GM18858 (cell line): ENCODE results near the gene DAP.

ENCODE experiments used
- ATAC-seq: cut with Tn5 transposase; IDR thresholded peaks from one replicate; pipeline ENCODE4 v1.9.1; 2021; ENCODE audit not compliant: unreplicated experiment

DAP gene

DNA sequence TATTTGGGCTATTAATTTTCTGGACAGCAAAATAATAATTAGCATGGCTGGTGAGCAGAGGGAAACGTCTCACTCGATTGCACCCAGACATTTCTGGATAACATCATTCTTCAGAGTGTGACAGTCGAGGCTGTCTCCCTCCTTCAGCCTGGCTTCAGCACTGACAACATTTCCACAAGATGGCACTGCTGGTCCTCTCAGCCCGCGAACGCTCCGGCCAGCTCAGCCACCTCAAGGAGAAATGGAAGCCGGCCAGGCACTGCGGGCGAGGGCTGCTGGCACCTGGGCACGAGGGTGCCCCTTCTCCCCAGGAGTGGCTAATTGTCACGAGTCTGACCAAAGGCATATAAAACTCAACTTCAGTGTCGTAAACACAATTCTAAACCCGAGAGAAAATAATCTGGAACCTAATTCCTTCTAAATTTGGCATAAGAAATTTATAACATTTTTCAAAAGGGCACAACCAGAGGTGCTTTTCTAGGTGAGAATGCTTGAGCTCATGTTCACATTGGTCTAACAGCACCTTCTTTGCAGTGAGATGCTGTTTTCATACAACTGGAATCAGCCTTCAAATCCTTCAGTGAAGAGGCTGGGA lies 65.9 kb downstream of the DAP start:
- peak; percentile 32 for ATAC-seq

DNA sequence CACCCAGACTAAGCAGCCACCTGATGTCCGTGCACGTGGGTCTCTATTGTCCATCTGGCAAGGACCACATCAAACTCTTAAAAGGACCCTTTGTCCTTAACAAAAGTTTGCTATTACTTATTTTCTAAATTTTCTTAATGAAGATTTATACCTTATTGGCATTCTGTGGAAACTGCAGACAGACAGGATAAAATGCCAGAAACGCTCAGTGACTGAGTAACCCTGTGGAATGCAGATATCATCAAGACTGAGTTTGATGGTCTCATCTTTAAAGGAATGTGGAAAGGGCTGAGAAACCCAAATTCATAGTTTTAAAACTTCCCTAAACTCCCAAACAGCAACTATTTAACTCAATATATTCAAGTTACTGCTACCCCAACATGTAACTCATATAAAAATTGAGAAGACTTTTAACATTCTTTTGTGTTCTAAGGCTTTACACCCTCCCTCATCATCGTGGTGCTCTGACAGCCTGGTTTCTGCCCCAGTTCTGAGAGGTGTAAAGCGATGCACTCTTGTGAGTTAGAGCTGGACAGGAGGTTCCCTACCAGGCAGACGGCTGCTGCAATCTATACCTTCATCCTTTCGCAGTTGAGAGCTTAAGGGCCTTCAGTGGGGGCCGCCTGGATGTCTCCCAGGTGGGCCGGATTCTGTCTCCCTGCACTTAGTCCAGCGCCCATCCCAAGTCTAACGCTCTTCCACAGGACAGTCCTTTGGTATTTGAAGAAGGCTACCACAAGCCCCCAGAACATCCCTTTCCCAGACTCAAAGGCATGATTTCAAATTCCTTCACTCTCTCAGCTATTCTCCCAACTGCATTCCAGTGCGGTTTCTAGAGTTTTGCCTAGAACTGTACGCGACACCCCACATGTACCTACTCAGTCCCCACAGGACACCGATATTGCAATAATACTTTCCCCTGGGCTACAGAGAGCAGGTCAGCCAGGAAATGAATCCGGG lies 68.9 kb downstream of the DAP start:
- no peak for ATAC-seq

DNA sequence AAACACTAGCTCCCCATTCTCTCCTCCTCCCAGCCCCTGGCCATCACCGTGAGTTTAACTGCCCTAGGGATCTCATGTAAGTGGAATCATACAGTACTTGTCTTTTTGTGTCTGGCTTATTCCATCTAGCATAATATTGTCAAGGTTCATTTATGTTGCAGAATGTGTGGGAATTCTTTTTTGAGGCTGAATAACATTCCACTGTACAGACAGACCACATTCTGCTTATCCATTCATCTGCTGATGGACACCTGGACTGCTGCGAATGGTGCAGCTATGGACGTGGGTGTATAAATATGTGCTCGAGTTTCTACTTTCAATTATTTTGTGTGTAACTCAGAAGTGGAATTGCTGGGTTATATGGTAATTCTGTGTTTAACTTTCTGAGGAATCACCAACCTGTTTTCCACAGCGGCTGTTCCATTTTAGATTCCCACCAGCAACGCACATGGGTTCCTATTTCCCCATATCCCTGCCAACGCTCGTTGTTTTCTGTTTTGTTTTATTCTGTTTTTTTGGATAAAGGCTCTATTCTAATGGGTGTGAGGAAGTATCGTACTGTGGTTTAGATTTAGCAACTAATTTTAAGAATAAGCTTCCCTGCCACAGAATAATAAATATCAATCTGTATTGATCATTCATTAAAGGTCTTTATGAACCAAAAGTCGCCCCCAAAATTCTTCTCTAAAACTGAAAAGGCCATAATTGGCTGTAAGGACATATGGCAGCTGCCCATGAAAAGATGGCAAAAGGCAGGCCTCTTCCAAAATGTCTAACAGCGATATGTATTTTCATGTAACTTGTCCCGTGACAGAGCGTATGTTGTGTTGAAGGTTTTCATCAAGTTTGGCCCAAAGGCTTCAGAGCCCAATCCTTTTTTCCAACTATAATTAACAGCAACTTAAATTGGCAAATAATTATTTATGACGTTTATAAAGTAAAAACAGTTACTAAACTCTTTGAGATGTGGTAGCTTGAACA lies 70.3 kb downstream of the DAP start:
- no peak for ATAC-seq

DNA sequence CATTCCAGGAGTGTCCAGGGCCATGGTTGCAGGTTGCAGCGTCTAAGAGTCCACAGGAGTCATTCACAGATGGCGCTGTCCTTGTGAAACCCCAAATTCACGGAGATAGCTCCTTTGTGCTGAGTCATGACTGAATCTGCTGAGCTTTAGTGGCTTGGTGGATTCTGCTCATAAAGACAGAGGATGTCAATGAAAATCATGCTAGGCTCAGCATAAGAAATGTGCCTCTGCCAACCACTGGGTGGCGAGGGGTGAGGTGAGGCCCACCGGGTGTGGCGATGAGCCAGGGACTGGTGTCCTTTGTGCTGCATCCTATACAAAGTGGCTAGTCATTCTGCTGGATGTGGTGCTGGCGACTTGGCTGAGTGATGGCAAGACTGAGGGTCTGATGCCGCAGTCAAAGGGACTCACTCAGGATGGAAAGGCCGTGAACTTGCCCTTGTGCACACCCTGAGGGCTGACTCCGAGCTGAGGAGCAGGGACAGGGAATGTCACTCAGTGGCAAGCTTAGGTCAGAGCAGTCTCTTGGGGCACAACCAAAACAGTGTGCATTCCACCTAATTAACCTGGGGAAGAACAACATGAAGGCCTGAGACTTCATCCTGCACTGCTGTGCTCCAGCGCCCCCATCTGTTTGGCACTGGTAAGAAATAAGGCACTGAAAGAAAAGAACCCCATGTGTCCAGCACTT lies 71.5 kb downstream of the DAP start:
- ATAC-seq: no peak

DNA sequence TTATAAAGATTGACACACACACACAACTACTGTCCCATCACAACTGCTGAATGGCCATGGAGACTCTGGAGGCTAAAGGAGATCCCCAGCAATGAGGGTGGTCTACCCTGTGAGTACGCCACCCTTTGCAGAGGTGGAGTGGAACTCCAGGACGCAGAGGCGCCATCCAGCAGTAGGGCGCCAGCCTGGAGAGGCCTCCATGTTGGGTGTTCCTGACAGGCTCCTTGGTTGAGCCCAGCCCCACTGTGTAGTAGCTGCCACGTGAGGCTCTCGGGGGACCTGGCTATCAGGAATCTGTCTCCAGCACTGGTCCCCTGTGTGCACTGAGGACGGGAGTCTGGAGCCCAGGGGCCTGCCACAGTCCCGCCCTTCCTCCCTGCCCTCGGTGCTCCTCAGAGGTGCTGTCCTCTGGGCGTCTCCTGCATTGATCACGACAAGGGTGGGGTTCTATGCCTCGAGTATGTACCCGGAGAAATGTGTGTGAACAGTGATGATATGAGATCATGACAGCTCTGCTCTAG lies 72.3 kb downstream of the DAP start:
- ATAC-seq: no peak

DNA sequence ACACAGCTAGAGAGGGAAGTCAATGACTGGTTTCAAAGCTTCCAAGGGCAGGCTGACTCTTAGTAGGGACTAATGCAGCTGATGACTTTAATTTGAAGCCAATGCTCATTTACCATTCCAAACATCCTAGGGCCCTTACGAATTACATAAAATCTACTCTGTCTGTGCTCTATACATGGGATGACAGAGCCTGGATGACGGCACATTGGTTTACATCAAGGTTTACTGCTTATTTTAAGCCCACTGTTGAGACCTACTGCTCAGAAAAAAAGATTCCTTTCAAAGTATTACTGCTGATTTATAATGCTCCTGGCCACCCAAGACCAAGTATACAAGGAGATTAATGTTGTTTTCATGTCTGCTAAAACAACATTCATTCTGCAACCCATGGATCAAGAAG lies 74.1 kb downstream of the DAP start:
- no peak for ATAC-seq

DNA sequence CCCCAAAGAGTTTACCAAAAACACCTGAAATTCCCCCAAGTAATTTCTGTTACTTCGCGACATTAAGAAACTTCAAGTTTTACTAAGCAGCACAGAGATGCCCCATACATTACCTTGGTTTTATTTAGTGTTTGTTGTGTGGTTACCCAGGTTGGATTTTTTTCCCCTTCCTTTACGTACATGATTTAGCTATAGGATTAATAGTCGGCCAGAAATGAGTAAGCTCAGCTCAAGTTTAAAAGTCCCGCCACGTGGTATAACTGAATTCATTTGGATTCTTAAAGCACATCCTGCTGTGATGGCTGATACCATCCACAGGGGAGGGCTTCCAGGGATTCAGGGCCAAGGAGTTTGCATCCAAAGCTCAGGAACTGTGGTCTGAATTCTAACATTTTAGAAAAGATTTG lies 75.9 kb downstream of the DAP start:
- ATAC-seq: peak; percentile 85

DNA sequence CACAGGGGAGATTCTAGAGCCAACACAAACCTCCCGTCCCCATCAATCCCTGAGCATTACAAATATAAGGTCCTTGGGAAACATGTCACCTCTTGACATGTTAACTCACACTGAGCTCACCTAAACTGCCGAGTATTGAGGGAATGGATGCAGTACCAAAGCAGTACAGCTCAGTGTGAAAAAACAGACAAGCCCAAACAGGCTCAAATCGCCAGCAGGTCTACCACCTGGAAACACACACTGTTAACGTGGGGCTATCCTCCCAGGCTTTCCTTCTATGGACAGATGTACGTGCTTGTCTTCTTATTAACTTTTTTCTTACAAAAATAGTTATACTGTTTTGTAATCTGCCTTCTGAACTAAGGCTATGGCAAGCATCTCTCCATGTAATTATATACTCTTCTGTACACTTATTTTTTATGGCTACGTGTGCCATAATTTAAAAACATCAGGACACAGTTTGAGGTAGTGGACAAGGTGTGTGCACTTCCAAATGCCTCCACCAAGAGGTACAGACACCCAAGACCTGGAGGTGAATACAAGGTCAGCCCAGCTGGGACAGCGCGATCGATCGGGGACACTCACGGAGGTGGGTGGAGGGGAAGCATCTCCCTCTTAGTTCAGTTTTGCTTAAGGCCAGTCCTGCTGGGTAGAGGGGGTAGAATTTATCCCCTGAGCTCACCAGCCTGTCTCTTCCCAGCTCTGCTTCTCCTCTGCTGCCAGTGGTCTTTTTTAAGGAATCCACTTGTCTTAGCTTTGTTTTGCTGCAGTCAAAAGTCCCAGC lies 76.5 kb downstream of the DAP start:
- ATAC-seq: peak; percentile 42

DNA sequence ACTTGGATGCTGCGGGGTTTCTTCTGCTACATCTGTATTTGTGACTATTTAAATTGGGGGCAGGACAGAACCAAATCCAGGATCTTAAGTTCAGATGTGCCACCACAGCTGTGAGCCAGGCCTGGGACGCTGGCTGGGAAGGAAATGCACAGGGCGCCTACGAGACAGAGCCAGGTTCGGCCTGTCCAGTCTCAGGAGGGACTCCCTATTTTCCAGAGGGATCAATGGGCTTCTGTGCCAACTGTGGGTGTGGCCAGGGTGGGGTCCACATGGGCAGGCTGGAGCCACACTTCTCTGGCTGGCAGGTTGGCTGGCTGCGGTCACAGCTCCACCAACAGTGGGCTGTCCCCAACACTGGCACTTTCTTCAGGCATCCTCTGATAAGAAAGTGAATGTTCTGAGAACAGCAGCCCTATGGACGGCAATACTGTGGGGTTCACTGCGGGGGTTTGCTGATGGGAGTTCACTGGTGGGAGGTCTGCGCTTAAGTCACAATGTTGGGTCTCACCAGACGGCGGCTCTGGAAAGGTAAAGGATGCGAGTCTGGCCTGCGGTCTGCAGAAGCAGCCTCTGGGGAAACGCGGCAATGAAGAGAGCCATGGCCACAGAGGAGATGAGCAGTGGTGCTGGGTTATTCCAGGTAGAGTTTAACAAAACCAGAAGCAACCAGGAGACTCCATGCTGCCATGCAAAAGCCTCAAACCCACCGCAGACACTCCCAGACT lies 78.1 kb downstream of the DAP start:
- no peak for ATAC-seq

DNA sequence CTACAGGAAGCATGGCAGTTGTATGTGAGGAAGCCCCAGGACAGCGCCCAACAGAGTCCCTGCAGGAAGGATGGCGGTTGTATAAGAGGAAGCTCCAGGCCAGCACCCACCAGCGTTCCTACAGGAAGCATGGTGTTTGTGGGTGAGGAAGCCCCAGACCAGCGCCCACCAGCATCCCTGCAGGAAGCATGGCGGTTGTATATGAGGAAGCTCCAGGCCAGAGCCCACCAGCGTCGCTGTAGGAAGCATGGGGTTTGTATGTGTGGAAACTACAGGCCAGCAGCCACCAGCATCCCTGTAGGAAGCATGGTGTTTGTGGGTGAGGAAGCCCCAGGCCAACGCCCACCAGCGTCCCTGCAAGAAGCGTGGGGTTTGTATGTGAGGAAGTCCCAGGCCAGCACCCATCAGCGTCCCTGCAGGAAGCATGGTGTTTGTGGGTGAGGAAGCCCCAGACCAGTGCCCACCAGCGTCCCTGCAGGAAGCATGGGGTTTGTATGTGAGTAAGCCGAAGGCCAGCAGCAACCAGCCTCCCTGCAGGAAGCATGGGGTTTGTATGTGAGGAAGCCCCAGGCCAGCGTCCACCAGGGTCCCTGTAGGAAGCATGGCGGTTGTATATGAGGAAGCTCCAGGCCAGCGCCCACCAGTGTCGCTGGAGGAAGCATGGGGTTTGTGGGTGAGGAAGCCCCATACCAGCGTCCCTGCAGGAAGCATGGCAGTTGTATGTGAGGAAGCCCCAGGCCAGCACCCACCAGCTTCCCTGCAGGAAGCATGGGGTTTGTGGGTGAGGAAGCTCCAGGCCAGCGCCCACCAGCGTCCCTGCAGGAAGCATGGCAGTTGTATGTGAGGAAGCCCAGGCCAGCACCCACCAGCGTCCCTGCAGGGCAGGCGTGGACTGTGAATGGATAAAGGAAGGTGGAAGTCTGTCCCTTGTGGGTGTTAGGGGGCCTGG lies 79.0 kb downstream of the DAP start:
- ATAC-seq: no peak

DNA sequence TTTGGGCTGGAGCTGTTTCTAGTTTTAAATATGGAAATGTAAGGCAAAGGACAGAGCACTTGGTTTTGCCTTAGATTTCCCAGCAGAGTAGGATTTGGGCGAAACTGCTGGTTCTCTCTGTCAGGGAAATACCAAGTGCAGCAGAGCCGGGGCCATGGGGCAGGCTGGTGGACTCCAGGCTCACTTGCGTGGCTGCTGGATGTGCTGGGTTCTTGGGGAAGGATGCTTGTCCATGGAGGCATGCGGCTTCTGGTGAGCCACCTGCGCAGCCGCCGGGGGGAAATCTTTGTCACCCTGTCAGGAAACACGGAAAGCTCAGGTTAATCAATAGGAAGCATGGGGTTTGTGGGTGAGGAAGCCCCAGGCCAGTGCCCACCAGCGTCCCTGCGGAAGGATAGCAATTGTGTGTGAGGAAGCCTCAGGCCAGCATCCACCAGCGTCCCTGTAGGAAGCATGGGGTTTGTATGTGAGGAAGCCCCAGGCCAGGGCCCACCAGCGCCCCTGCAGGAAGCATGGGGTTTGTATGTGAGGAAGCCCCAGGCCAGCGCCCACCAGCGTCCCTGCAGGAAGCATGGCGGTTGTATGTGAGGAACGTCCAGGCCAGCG lies 80.1 kb downstream of the DAP start:
- no peak for ATAC-seq

DNA sequence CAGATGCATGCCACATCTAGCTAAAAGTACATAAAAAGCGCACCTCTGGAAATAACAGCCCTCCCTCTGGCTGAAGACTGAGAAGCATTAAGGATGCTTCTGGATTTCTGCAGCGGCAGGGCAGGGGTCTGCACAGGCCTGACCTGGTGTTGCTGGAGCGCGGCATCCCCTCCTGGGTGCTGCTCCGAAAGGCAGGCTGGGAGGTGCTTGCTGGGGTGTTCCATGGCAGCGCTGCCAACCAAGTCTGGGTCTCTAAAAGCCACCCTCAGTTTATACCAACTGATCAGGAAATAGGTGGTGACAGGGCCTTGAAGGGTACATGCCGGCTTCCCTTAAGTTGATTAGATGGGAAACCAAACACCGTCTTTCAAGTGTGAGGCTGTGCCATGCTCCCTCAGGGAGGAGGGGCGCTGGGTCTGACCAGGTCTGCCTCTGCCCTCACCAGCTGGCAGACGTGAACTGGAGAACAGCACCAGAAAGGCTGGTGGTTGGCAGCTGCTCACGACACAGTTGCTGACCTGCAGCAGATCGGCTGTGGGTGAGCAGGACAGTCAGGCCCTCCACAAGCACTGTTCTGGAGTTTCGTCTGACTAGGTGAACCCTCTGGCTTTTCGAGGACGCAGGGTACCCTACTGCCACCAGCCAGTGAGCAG lies 81.6 kb downstream of the DAP start:
- ATAC-seq: no peak

DNA sequence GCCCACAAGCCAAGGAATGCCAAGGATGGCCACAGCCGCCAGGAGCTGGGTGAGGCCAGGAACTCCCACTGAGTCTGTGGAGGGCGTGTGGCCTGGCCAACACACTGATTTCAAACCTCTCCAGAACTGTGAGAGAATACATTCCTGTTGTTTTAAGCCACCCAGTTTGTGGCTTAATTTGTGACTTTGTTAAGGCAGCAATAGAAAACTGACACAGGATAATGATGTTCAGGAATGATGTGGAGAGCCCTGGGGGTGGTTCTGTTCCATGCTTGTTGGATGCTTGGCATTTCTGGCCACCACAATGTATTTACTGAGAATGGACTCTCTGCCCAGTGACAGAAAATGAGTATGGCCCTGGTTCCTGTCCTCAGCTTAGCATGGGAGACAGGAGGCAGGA lies 82.8 kb downstream of the DAP start:
- no peak for ATAC-seq

DNA sequence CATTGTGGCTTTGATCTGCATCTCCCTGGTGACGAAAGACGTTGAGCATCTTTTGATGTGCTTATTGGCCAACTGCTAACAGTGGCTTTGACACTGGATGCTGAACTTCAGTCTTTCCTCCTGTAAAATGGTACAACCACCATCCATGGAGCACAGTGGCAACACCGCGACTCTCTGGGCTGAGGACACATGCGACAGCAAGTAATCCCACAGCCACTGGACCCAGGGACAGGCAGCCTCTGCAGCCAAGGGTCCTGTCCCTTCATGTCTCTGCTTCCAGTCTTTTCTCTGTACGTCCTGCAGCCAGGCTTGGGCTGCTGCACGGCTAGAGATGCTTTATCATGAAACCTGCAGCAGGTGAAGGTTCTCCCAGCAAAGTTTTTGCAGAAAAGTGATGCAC lies 83.5 kb downstream of the DAP start:
- no peak for ATAC-seq

DNA sequence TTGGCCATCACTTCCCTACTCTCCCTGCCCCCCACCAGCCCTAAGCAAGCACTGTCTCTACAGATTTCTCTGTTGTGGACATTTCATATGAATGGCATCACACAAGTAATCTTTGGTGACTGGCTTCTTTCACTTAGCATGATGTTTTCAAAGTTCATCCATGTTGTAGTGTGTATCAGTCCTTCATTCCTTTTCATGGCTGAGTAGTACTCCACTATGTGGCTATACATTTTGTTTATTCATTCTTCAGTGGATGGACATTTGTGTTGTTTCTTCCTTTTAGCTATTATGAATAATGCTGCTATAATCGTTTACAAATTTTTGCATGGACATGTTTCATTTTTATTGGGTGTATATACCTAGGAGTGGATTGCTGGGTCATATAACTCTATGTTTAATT lies 84.1 kb downstream of the DAP start:
- ATAC-seq: no peak

DNA sequence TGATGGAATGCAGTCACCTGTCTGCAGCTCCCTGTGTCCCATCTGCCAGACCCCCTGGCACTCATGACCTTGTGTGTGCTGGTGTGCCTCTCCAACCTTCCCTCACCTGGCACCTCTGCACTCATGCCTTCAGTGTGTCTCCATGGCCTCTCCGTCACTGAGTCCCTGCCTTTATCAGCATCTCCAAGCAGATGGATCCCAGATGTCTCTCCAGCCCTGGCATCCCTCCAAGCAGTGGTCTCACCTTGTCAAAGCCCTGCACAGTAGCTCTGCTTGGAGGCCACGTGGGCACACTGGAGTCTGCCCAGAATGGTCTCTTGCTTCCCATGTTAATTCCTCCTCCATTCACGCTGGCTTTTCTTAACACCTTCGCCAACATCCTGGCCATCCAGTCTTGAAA lies 84.8 kb downstream of the DAP start:
- ATAC-seq: no peak

DNA sequence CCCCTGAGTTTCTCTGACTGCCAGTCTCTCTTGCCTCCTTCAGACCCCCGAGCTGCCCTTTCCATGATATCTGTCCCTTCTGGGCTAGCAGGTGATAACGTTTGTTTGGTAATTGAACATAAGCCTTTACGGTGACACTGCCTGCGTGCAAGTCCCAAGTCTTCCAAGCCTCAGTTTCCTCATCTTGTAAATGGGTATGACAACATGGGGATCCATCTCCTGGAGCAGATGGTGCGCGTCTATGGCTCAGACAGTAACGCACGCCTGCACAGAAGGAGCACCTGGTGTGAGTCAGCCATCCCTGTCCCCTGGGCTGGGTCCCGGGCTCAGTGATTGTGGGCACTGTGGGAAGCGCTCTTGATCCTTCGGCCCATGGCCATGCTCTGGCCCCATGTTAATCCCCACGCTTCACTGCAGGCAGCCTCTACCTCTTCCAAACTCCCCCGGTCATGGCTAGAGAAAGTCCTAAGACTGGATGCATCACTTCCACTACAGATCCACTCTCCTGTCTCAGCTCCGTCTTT lies 85.8 kb downstream of the DAP start:
- ATAC-seq: no peak
